Neural cell (in vitro differentiated cells): ENCODE data around the gene PROZ. TPM values are rescaled to one million over a fixed set of nuclear protein-coding genes. Genes with fewer than 3 reads are reported as not detected.

ENCODE experiments used
- H2AFZ ChIP-seq: fragments of 200-600, 300-800 bp; sonication (generic), shearing (Covaris generic); 2 replicates; pipeline ENCODE4 v1.6.0; 2014; ENCODE audit warnings: low read depth, mild to moderate bottlenecking, antibody characterized with exemption, low read length, moderate library complexity
- H3F3A ChIP-seq: fragments of 200-600 bp; shearing (Covaris generic); 2 replicates; pipeline ENCODE4 v1.6.1; 2016; ENCODE audit warnings: mild to moderate bottlenecking, moderate library complexity, mixed read lengths, antibody characterized with exemption, low read length; ENCODE audit not compliant: insufficient read depth, poor library complexity, severe bottlenecking
- H3K27ac ChIP-seq: fragments of 200-600, 300-800 bp; sonication (generic), shearing (Covaris generic); 2 replicates; pipeline ENCODE4 v1.5.1; 2014; ENCODE audit warnings: mild to moderate bottlenecking, low read length, moderate library complexity
- H3K27me3 ChIP-seq: fragments of 300-800, 200-600 bp; sonication (generic), shearing (Covaris generic); 2 replicates; pipeline ENCODE4 v1.6.0; 2014; ENCODE audit warnings: mild to moderate bottlenecking, low read depth, low read length, moderate library complexity; ENCODE audit not compliant: insufficient read depth
- H3K36me3 ChIP-seq: fragments of 300-800, 200-600 bp; sonication (generic), shearing (Covaris generic); 2 replicates; pipeline ENCODE4 v1.5.1; 2014; ENCODE audit warnings: mild to moderate bottlenecking, antibody characterized with exemption, low read length, moderate library complexity; ENCODE audit not compliant: insufficient read depth
- H3K4me2 ChIP-seq: fragments of 300-800, 200-600 bp; sonication (generic), shearing (Covaris generic); 2 replicates; pipeline ENCODE4 v1.6.0; 2014; ENCODE audit warnings: mild to moderate bottlenecking, low read length
- H3K4me3 ChIP-seq: fragments of 300-800, 200-600 bp; sonication (generic), shearing (Covaris generic); 2 replicates; pipeline ENCODE4 v1.5.1; 2014; ENCODE audit warnings: mild to moderate bottlenecking, low read length, moderate library complexity
- H3K79me2 ChIP-seq: fragments of 200-600 bp; shearing (Covaris generic); replicated peaks from 2 replicates; pipeline ENCODE4 v1.6.0; 2014; ENCODE audit warnings: mild to moderate bottlenecking, low read length, moderate library complexity; ENCODE audit not compliant: insufficient read depth
- H3K9ac ChIP-seq: fragments of 300-800, 200-600 bp; sonication (generic), shearing (Covaris generic); 2 replicates; pipeline ENCODE4 v1.6.1; 2016; ENCODE audit warnings: mild to moderate bottlenecking, low read length, mixed read lengths
- H3K9me2 ChIP-seq: fragments of 200-600 bp; shearing (Covaris generic); 2 replicates; pipeline ENCODE4 v1.6.1; 2016; ENCODE audit warnings: mild to moderate bottlenecking, low read length, mixed read lengths; ENCODE audit not compliant: insufficient read depth
- H3K9me3 ChIP-seq: fragments of 200-600, 300-800 bp; sonication (generic), shearing (Covaris generic); 2 replicates; pipeline ENCODE4 v1.6.1; 2016; ENCODE audit warnings: mild to moderate bottlenecking, mixed run types, low read length, moderate library complexity, mixed read lengths
- H4K20me1 ChIP-seq: fragments of 200-600 bp; shearing (Covaris generic); 2 replicates; pipeline ENCODE4 v1.6.1; 2016; ENCODE audit warnings: mild to moderate bottlenecking, mixed run types; ENCODE audit not compliant: insufficient read depth
- CTCF ChIP-seq: fragments of 450-650 bp; IDR thresholded peaks from 2 replicates; pipeline ENCODE4 v1.5.1; 2014; ENCODE audit warnings: antibody characterized with exemption, mild to moderate bottlenecking, moderate library complexity; ENCODE audit not compliant: poor library complexity, severe bottlenecking
- EP300 ChIP-seq: fragments of 450-650 bp; conservative IDR thresholded peaks from 2 replicates; pipeline ENCODE4 v1.6.1; 2014; ENCODE audit warnings: antibody characterized with exemption, mild to moderate bottlenecking, moderate library complexity; ENCODE audit not compliant: poor library complexity, severe bottlenecking
- EZH2 ChIP-seq: fragments of 200-600, 300-800 bp; shearing (Covaris generic), sonication (generic); IDR thresholded peaks from 2 replicates; pipeline ENCODE4 v1.6.1; 2014; ENCODE audit warnings: antibody characterized with exemption, low read length, borderline replicate concordance, mild to moderate bottlenecking; ENCODE audit not compliant: insufficient read depth, poor library complexity, severe bottlenecking
- MXI1 ChIP-seq: fragments of 450-650 bp; conservative IDR thresholded peaks from 2 replicates; pipeline ENCODE4 v1.6.1; 2014; ENCODE audit warnings: antibody characterized with exemption, mild to moderate bottlenecking; ENCODE audit not compliant: poor library complexity, severe bottlenecking
- POLR2AphosphoS5 ChIP-seq: IDR thresholded peaks from 2 replicates; pipeline ENCODE4 v1.6.1; 2012
- RAD21 ChIP-seq: fragments of 450-650 bp; conservative IDR thresholded peaks from 2 replicates; pipeline ENCODE4 v1.6.1; 2014; ENCODE audit warnings: antibody characterized with exemption, mild to moderate bottlenecking, moderate library complexity
- SMC3 ChIP-seq: fragments of 450-650 bp; conservative IDR thresholded peaks from 2 replicates; pipeline ENCODE4 v1.6.1; 2014; ENCODE audit warnings: antibody characterized with exemption, mild to moderate bottlenecking, moderate library complexity; ENCODE audit not compliant: poor library complexity
- TAF1 ChIP-seq: IDR thresholded peaks from 2 replicates; pipeline ENCODE4 v1.6.1; 2012; ENCODE audit warnings: low read depth
- polyA plus RNA-seq: library from polyadenylated mRNA; depleted of rRNA; stranded (reverse); fragments of >200 nt; gene quantifications from 2 replicates; pipeline ENCODE4 v1.2.3, GENCODE V29; 2014
- TF ChIP-seq, protein P1 (sequence below): IDR thresholded peaks from 2 replicates; pipeline ENCODE4 v1.6.1; 2012; ENCODE audit warnings: borderline replicate concordance

Gene PROZ
- polyA plus RNA-seq, 1 donor from 2014 or later: not detected

DNA sequence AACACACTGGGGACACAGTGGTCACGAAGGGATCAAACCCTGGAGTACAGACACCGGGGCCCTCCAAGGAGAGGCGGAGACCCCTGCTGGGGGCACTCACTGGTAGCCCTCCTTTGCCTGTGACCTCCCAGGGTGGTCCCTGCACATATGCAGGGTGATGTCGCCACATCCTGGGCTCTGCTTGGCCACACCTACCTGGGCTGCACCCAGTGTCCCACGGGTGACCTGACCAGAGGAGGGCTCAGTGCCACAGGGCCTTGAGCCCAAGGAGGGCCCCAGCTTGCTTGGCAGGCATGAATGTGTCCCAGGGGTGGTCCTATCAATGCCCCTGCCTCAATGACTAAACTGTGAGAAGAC lies 45.9 kb downstream of the PROZ start:
- no peak overlapping the region for H3K4me3 ChIP-seq
- H3K27me3 ChIP-seq: no peaks in the 10 kb centered on the region
- no peak overlapping the region for H3K4me2 ChIP-seq
- no peaks in the 10 kb centered on the region for H3K9me2 ChIP-seq
- no peaks in the 10 kb centered on the region for H3K9me3 ChIP-seq
- no peaks in the 10 kb centered on the region for H3K36me3 ChIP-seq
- H2AFZ ChIP-seq: no peak overlapping the region
- no peaks in the 10 kb centered on the region for H3F3A ChIP-seq
- no peak overlapping the region for H3K27ac ChIP-seq
- H3K9ac ChIP-seq: no peak overlapping the region
- TF ChIP-seq MXI1 (no peak), EZH2 (no peak), TAF1 (no peak), RAD21 (no peak), EP300 (no peak), SMC3 (no peak), CTCF (no peak), POLR2AphosphoS5 (no peak)
- TF ChIP-seq, protein P1, sequence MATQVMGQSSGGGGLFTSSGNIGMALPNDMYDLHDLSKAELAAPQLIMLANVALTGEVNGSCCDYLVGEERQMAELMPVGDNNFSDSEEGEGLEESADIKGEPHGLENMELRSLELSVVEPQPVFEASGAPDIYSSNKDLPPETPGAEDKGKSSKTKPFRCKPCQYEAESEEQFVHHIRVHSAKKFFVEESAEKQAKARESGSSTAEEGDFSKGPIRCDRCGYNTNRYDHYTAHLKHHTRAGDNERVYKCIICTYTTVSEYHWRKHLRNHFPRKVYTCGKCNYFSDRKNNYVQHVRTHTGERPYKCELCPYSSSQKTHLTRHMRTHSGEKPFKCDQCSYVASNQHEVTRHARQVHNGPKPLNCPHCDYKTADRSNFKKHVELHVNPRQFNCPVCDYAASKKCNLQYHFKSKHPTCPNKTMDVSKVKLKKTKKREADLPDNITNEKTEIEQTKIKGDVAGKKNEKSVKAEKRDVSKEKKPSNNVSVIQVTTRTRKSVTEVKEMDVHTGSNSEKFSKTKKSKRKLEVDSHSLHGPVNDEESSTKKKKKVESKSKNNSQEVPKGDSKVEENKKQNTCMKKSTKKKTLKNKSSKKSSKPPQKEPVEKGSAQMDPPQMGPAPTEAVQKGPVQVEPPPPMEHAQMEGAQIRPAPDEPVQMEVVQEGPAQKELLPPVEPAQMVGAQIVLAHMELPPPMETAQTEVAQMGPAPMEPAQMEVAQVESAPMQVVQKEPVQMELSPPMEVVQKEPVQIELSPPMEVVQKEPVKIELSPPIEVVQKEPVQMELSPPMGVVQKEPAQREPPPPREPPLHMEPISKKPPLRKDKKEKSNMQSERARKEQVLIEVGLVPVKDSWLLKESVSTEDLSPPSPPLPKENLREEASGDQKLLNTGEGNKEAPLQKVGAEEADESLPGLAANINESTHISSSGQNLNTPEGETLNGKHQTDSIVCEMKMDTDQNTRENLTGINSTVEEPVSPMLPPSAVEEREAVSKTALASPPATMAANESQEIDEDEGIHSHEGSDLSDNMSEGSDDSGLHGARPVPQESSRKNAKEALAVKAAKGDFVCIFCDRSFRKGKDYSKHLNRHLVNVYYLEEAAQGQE: no peak
- H3K79me2 ChIP-seq: peaks cover 51% of the 10 kb centered on the region
- H4K20me1 ChIP-seq: no peaks in the 10 kb centered on the region

DNA sequence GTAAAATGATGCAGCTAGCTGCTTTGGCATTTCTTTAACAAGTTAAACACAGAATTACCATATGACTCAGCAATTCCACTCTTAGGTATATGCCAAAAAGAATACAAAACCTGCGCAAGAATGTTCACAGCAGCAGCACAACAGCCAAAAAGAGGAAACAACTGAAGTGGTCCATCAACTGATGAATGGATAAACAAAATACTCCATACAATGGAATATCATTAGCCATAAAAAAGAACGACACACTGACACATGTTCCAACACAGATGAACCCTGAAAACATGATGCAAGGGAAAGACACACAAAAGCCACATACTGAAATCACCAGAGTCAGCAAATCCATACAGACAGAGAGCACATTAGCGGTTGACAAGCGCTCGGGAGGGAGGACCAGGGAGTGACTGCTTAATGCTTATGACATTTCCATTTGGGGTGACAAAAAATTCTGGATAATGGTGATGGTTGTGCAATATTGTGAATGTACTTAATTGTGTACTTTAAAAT lies 47.0 kb downstream of the PROZ start:
- Histone ChIP-seq H3K79me2 (peaks cover 55% of the 10 kb centered on the region), H3K27me3 (no peaks in the 10 kb centered on the region), H3F3A (no peaks in the 10 kb centered on the region), H4K20me1 (no peaks in the 10 kb centered on the region), H2AFZ (no peak overlapping the region), H3K9ac (no peak overlapping the region), H3K9me3 (no peaks in the 10 kb centered on the region), H3K4me2 (no peak overlapping the region), H3K9me2 (no peaks in the 10 kb centered on the region), H3K36me3 (no peaks in the 10 kb centered on the region), H3K27ac (no peak overlapping the region), H3K4me3 (peak overlapping the region; percentile 14)
- no peak for TF ChIP-seq TAF1

DNA sequence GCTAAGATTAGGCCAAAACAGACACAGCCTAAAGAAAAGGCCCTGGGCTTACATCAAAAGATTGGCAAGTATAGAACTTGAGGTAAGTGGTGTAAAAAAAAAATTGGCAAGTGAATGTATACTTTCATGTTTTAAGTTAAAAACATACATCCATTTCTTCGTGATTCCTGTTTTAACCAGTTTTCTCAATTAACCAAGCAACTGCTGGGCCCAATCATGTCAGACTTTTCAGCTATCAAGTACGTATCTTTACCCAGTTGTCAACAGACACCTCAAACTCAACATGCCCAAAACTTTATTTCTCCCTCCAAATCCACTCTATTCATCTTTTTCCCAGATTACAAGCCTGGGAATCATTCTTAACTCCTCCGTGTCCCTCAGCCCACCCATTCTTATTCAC lies 49.0 kb downstream of the PROZ start:
- Histone ChIP-seq H3K9me3 (no peaks in the 10 kb centered on the region), H3K9me2 (no peaks in the 10 kb centered on the region), H3K27me3 (no peaks in the 10 kb centered on the region), H3K27ac (peak overlapping the region; percentile 98), H3K36me3 (no peaks in the 10 kb centered on the region), H4K20me1 (no peaks in the 10 kb centered on the region), H3F3A (no peaks in the 10 kb centered on the region), H3K79me2 (peaks cover 68% of the 10 kb centered on the region), H3K9ac (peak overlapping the region; percentile 98), H3K4me3 (peak overlapping the region; percentile 98), H2AFZ (no peak overlapping the region), H3K4me2 (peak overlapping the region; percentile 92)
- TF ChIP-seq MXI1: no peak
- no peak for TF ChIP-seq POLR2AphosphoS5
- TF ChIP-seq EP300: no peak
- no peak for TF ChIP-seq RAD21
- no peak for TF ChIP-seq SMC3
- no peak for TF ChIP-seq EZH2
- TF ChIP-seq CTCF: no peak
- TF ChIP-seq TAF1: no peak
- TF ChIP-seq, protein P1: no peak
